AG20443 (cell line): Measurements from ENCODE around the gene ZNHIT2.

Source experiments
- DNase-seq: peaks from one replicate; pipeline ENCODE4 v3.0.0; 2012; ENCODE audit warnings: low spot score, mixed read lengths

The ZNHIT2 gene

GRCh38 chr11:65103476-65103875, 14.0 kb downstream of the ZNHIT2 start:
- DNase-seq, result no peak

GRCh38 chr11:65102142-65103095, 15.1 kb downstream of the ZNHIT2 start:
- no peak for DNase-seq

GRCh38 chr11:65100674-65101350, 16.7 kb downstream of the ZNHIT2 start:
- no peak for DNase-seq

- DNase-seq, result no peak
Measured at GRCh38 chr11:65096926-65097325, 20.6 kb downstream of the ZNHIT2 start.

GRCh38 chr11:65095974-65096806, 21.3 kb downstream of the ZNHIT2 start, which contains the start of gene VPS51:
VPS51 (plus strand) TSS chr11:65096214; CDS start chr11:65096251, 37 bp downstream.
- DNase-seq, result peak; percentile 95

GRCh38 chr11:65095427-65095826, 22.1 kb downstream of the ZNHIT2 start:
- DNase-seq, result no peak

GRCh38 chr11:65090628-65091027, 26.9 kb downstream of the ZNHIT2 start:
- no peak for DNase-seq

GRCh38 chr11:65089621-65090020, 27.9 kb downstream of the ZNHIT2 start:
- DNase-seq, result no peak

- DNase-seq, result no peak
Measured at GRCh38 chr11:65087827-65088226, 29.7 kb downstream of the ZNHIT2 start.

GRCh38 chr11:65087216-65087615, 30.3 kb downstream of the ZNHIT2 start:
- no peak for DNase-seq

- no peak for DNase-seq
Measured at GRCh38 chr11:65086809-65087208, 30.7 kb downstream of the ZNHIT2 start.

- no peak for DNase-seq
Measured at GRCh38 chr11:65085446-65085845, 32.1 kb downstream of the ZNHIT2 start.

GRCh38 chr11:65084598-65085375, 32.7 kb downstream of the ZNHIT2 start:
- no peak for DNase-seq

GRCh38 chr11:65083834-65084597, 33.5 kb downstream of the ZNHIT2 start, which contains the start of the genes CDCA5 and ZFPL1:
CDCA5 (minus strand) TSS chr11:65084040; CDS start chr11:65083978, 62 bp downstream.
ZFPL1 (plus strand) TSS chr11:65084222; CDS start chr11:65084699, 477 bp downstream.
- peak; percentile 100 for DNase-seq

GRCh38 chr11:65083134-65083833, 34.2 kb downstream of the ZNHIT2 start:
- DNase-seq, result no peak

GRCh38 chr11:65078786-65079342, 38.6 kb downstream of the ZNHIT2 start:
- DNase-seq, result no peak

- DNase-seq, result peak; percentile 61
Measured at GRCh38 chr11:65078151-65078550, 39.4 kb downstream of the ZNHIT2 start.

GRCh38 chr11:65077451-65077850, 40.0 kb downstream of the ZNHIT2 start:
- no peak for DNase-seq

GRCh38 chr11:65072631-65072966, 44.9 kb downstream of the ZNHIT2 start:
- no peak for DNase-seq
